Hepatocyte (in vitro differentiated cells): ENCODE measurements around the gene HIGD1A.

ENCODE experiments used
- CTCF ChIP-seq: fragments of 200-600 bp; sonication (generic); IDR thresholded peaks from 2 replicates; pipeline ENCODE4 v1.5.1; 2016; ENCODE audit warnings: antibody characterized with exemption, mild to moderate bottlenecking; ENCODE audit not compliant: poor library complexity
- EZH2 ChIP-seq: fragments of 200-600 bp; sonication (generic); IDR thresholded peaks from 2 replicates; pipeline ENCODE4 v1.6.1; 2016; ENCODE audit warnings: antibody characterized with exemption, mild to moderate bottlenecking, borderline replicate concordance
- EZH2phosphoT487 ChIP-seq: fragments of 200-600 bp; sonication (generic); IDR thresholded peaks from one replicate; pipeline ENCODE4 v1.6.1; 2018; ENCODE audit warnings: antibody characterized with exemption, mild to moderate bottlenecking, low read depth, moderate library complexity; ENCODE audit not compliant: unreplicated experiment, severe bottlenecking

- TF ChIP-seq CTCF: no peak
- TF ChIP-seq EZH2: no peak
- TF ChIP-seq EZH2phosphoT487: no peak
Observed at GRCh38 chr3:42764561-42765295, 39.6 kb downstream of the HIGD1A start.
